LoVo (cell line): ENCODE results near the gene CAVIN1.
A peak's percentile ranks its signal among the peaks of the same experiment; 100 is the strongest.
"Not testable (repeated sequence)": the region's sequence is repeated elsewhere in the genome, so short reads cannot be mapped to it uniquely, and the experiment has no call there.

Experiments
- DNase-seq: peaks from one replicate; pipeline ENCODE4 v3.0.0-alpha.2; 2016; ENCODE audit warnings: low spot score

CAVIN1 gene, protein sequence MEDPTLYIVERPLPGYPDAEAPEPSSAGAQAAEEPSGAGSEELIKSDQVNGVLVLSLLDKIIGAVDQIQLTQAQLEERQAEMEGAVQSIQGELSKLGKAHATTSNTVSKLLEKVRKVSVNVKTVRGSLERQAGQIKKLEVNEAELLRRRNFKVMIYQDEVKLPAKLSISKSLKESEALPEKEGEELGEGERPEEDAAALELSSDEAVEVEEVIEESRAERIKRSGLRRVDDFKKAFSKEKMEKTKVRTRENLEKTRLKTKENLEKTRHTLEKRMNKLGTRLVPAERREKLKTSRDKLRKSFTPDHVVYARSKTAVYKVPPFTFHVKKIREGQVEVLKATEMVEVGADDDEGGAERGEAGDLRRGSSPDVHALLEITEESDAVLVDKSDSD

DNA sequence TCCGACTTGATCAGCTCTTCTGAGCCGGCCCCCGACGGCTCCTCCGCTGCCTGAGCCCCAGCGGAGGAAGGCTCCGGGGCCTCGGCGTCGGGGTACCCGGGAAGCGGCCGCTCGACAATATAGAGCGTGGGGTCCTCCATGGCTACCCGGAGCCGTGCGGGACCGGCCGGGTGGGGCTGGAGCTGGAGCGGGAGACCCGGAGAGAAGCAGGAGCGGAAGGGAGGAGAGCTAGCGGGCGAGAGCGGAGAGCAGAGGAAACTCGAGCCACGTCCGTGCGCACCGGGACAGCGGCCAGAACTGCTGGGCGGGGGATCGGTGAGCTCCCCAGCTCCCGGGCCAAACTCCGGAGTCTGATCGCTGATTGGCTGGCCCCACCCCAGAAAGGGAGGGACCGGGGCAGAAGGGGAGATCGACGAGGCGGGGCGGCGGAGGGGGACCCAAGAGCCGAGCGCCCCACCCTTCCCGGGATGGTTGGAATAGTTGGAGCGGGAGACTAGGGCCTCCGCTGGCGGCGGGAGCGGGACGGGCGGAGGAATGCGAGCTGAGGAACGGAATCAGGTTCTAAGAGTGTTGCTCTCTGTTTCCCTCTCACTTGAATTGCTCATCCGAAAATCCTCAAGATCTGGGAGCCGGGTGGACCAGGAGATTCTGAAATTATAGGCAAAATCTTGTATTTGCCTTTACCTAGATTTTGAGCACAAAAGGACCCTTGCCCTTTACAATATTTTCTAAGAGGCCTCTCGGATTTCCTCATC is at the start of gene CAVIN1:
Gene CAVIN1 (minus strand): TSS at position 299 of the 755 bp plus-strand sequence. CDS start 159 bp downstream, at position 140.
- DNase-seq = peak; percentile 86

DNA sequence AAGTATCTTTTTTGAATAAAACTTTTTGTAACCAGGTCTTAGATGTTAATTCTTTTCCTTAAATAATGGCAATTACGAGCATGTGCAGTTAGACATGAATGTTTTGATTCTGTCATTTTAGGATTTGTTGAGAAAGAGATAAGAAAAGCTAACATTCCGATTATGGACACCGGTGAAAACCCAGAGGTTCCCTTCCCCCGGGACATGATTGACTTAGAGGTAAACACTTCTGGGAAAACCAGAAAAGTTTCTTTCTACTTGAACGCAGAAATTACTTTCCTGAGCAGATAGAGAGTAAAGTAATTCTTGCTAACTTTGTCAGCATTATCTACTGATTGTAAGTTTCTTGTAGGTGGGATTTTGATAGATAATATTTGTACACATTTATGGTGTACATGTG is 44.8 kb upstream of the CAVIN1 start:
- no peak for DNase-seq

DNA sequence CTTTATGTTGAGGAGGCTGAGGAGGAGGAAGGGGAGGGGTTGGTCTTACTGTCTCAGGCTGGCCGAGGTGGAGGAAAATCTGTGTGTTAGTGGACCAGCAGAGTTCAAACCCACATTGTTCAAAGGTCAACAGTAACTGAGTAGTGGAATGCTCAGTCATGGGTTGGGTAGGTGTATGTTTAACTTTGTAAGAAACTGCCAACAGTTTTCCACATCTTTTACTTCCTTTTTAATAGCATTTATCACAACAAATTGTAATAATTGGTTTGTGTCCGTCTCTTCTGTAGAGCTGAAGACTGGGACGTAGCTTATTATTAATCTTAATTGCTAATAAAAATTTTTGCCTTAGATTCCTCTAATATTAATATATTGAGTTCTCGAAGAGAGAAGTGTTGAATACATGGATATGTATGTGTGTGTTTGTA is 40.9 kb upstream of the CAVIN1 start:
- DNase-seq = peak; percentile 34

DNA sequence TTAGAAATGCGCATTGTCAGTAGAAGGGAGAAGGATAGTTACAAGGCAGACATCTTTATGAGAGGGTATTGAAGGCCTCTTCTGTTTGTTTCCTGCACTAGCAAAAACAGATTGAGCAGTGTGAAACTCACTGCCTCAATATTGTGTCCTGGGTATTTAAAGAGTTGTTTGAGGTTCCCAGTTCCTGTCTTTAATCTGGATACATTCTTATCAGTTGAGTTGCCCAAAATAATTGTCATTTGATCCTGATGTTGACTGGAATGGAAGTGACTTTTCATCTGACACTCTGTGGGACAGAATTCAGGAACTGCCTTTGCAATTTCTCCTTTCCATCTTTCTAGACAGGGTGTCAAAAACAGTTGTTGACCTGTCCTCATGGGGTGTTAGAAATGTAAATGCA is 37.3 kb upstream of the CAVIN1 start:
- no peak for DNase-seq

DNA sequence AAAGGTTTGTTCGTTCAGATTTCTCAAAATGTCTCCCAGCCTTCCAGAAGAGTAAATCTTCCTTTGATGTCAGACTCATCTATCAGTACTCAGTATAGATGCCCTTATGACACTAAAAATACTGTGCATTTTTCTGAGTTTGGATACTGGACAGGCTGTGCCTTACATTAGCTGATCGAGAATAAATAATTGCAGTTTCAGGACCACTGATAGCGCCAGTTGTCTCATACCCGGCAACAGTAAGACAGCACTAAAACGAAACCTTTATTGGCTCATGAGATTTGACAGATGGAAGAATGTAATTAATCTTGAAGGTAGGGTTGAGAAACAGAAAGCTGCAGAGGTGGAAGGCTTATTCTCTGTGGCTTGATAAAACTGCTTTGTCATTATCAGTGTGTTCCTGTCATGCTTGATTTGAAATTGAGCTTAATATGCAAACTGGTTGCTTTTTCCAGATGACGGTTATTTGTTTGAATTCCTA is 36.8 kb upstream of the CAVIN1 start:
- no peak for DNase-seq

DNA sequence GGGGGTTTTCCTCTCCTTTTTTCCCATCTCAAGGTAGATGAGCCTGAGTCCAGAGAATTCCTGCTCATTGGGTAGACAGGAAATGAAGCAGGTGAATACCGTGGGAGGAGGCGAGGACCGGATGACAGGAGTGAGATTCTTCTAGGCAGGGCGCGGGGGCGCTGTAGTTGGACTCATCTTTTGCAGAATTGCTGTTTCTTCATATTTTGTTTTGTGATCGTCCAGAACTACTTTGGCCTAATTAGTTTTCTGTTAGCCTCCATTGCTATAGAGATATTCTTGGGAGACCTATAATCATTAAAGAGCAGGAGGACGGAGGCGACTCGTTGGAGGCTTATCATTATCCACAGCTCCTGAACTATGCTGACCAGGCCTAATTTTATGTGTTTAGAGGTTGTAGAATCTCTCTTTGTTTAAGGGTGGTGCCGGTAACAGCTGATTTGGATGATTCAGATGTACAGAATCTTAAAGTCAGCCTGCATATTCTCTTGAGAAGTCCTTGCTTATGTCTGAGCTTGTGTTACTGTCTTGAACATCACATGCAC is 36.3 kb upstream of the CAVIN1 start:
- DNase-seq = peak; percentile 38

DNA sequence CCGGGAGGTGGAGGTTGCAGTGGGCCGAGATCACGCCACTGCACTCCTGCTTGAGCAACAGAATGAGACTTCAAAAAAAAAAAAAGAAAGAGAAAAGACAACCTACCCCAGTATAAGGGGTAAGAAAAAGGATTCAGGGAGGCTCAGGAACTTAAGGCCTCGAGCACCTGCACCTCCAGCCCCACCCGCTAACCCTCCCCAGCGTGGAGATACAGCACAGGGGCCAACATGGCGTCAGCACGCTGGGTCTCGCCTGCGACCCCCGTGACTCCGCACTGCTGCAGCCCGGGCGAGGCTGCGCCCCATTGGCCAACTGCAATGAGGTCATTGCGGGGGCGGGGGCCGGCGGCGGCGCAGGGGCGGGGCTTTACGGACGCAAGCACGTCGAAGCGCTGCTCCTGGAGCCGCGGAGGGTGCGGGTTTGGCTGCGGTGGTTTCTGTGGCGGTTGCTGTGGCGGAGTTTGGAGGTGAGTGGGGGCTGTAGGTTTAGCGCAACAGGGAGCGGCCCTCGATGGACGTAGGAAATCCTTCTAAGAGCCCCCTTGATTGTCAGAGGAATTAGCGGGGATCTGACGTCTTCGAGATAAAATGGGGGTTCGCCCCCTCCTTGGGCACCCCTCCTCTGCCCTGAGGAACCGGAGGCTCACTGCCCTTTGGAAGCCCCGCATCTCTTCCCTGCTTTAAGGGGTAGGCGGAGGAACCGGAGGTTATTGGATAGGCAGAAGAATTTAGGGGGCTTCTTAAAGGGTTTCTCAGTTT is 35.6 kb upstream of the CAVIN1 start, which contains the start of gene ATP6V0A1:
Gene ATP6V0A1 (plus strand): TSS at position 382 of the 759 bp plus-strand sequence. CDS start 2,017 bp downstream, outside the sequence.
- DNase-seq = peak; percentile 90

DNA sequence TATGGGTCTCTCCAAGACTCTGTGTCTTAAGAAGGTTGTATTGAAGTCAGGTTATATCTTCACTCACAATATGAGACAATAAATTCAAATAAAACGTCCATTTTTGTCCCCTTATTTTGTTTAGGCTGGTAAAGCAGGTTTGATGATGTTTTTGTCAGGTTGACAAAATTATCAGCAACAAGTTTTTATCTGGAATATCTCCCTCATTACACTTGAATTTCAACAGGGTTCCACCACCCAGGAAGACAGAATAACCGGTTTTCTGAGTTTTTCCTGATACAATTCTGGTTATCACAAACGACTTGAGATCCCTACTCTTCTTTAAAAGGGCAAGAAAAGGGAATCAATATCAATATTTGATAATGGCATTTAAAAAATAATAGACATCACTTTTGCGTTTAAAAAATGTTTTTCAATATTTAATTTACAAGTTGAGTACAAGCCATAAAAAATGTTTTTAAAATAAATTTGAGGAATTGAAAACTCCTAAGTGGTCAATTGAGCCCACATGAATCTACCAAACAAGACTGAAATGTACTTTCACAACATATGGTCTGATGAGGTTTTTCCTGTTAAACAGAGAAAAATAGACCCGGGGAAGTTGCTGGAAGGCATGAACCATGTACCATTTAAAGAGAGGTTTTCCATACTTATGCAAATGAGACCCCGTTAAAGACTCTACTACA is 34.2 kb upstream of the CAVIN1 start:
- DNase-seq = no peak

DNA sequence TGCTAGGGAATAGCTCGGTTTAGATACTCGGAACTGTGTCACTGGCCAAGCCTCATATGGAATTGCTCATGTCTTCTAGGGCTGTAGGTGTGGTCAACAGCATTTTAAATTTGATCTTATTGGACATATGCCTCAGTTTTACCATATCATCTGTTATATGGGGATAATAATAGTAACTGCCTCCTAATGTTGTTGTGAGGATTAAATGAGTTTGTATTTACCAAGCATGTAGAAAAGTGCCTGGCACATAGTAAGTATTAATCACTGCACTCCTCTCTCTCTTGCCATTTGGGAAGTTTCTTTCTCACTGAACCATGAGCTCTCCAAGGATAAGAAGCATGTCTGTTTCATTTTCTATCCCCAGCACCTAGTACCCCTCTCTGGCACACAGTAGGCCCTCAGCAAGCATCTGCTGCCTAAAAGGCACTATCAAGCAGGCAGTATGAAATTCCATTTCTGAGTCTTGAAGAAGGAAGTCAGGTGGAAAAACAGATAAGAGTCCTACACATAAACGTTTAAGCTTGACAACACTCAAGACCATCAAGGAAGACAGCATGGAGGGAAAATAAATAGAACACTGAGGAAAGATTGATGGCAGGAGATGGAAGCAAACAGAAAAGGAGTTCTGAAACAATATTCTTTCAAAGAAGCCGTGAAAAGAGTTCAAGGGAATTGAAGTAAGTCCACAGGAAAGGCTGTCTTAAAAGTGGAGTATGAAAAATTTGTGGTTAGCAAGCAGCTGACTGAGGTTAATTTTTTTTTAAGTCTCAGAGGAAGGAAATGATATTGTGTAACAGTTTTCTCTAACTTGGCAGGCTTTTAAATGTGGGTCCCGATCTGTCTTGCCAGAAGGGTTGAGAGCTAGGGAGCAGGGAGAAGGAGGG is 33.4 kb upstream of the CAVIN1 start:
- no peak for DNase-seq

DNA sequence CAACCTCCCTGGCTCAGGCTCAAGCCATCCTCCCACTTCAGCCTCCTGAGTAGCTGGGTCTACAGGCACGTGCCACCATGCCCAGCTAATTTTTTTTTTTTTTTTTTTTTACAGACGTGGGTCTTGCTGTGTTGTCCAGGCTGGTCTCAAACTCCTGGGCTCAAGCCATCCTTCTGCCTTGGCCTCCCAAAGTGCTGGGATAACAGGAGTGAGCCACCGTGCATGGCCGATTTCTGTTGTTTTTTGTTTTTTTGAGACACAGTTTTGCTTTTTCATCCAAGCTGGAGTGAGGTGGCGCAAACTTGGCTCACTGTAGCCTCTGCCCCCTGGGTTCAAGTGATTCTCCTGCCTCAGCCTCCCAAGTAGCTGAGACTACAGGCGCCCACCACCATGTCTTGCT is 31.9 kb upstream of the CAVIN1 start:
- DNase-seq = not testable (repeated sequence)

DNA sequence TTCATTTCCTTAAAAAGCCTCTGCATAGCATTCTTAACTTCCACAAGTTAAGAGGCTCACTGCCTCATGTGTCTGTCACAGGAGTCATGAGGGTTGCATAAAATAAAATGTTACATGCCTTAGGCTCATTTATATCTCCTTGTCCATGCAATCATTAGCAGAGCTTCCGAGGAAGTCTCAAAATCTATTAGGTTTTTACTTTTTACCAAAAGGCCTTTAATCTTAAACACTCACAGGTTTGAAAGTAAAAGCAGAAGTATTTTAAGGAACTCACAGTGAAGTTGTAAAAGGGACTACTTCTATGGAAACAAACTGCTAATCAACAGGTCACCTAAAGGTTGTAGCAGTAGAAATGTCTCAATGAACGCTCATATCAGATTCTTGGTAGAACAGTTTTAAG is 30.4 kb upstream of the CAVIN1 start:
- DNase-seq = no peak

DNA sequence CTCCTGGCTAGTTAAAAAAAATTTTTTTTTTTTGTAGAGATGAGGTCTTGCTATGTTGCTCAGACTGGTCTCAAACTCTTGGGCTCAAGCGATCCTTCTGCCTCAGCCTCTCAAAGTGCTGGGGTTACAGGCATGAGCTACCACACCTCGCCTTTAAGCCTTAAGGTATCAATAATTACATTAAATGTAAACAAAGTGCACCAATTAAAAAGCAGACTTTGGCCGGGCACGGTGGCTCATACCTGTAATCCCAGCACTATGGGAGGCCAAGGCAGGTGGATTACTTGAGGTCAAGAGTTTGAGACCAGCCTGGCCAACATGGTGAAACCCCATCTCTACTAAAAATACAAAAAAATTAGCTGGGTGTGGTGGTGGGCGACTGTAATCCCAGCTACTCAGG is 28.2 kb upstream of the CAVIN1 start:
- not testable (repeated sequence) for DNase-seq

DNA sequence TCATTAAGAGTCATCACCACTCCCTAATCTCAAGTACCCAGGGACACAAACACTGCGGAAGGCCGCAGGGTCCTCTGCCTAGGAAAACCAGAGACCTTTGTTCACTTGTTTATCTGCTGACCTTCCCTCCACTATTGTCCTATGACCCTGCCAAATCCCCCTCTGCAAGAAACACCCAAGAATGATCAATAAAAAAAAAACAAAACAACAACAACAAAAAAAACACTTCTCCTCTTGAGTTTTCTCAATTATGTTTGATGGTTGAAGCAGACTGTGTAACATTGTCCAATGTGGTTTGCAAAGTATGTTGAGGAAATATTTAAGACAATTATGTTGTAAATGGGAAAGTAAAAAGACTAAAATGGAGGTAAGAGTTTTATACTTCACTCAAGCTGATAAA is 26.8 kb upstream of the CAVIN1 start:
- not testable (repeated sequence) for DNase-seq

DNA sequence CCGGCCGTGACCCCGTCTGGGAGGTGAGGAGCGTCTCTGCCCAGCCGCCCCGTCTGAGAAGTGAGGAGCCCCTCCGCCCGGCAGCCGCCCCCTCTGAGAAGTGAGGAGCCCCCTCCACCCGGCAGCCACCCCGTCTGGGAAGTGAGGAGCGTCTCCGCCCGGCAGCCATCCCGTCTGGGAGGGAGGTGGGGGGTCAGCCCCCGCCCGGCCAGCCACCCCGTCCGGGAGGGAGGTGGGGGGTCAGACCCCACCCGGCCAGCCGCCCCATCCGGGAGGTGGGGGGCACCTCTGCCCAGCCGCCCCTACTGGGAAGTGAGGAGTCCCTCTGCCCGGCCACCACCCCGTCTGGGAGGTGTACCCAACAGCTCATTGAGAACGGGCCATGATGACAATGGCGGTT is 26.1 kb upstream of the CAVIN1 start:
- DNase-seq = not testable (repeated sequence)

DNA sequence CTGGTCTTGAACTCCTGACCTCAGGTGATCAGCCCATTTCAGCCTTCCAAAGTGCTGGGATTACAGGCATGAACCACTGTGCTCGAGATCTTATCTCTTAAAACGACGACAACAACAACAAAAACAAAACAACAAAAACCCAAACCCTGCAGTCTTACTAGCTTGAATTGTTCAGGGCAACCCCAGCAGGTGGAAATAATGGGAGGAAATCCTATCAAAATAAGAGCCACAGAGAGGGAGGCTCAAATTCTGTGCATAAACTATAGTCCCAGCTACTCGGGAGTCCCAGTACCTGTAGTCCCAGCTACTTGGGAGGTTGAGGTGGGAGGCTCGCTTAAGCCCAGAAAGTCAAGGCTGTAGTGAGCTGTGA is 19.1 kb upstream of the CAVIN1 start:
- no peak for DNase-seq

DNA sequence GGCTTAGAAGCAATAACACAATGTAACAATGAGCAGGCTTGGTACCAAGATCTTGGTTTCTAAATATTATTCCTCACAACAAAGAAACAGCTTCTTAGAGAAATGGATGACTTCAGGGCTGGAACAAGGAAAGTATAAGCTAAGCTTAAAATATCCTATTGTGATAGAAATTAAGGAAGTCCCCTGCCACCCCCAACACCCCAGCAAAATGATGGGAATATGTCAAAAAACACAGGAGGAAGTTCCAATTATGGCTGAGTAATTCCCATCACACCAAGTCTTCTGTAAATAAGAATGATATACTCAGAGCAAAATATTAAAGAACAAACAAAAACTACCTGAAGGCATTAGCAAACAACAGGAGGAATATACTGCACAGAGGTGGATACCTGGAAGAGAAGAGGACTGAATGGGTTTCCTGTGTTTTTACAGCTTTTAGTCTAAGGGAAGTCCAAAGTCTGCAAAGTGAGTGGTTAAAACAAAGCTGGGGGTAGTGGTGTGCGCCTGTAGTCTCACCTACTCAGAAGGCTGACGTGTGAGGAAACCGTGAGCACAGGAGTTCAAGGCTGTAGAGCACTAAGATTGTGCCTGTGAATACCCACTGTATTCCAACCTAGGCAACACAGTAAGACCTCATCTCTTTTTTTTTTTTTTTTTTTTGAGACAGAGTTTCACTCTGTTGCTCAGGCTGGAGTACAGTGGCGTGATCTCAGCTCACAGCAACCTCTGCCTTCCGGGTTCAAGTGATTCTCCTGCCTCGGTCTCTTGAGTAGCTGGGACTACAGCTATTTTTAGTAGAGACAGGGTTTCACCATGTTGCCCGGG is 18.5 kb upstream of the CAVIN1 start:
- DNase-seq = no peak

DNA sequence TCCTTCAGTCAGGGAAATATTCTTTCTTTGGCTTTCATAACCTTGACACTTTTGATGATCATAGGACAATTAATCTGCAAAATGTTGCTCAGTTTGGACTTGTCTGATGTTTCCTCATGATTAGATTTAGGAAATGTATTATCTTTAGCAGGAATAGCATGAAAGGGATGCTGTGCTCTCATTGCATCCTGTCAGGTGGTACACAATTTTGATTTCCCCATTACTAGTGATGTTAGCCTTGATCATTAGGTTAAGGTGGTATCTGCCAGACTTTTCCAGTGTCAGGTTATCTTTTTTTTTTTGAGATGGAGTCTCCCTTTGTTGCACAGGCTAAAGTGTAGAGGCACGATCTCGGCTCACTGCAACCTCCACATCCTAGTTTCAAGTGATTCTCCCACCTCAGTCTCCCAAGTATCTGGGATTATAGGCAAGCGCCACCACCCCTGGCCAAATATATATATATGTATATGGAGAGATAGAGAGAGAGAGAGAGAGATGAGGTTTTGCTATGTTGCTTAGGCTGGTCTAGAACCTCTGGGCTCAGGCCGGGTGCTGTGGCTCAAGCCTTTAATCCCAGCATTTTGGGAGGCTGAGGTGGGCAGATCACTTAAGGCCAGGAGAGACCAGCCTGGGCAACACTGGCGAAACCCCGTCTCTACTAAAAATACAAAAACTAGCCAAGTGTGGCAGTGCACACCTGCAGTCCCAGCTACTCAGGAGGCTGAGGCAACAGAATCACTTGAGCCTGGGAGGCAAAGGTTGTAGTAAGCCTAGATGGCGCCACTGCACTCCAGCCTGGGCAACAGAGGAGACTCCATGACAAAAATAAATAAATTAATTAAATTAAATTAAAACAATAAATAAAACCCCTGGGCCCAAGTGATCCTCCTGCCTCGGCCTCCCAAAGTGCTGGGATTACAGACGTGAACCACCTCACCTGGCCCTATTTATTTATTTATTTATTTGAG is 15.8 kb upstream of the CAVIN1 start:
- no peak for DNase-seq

DNA sequence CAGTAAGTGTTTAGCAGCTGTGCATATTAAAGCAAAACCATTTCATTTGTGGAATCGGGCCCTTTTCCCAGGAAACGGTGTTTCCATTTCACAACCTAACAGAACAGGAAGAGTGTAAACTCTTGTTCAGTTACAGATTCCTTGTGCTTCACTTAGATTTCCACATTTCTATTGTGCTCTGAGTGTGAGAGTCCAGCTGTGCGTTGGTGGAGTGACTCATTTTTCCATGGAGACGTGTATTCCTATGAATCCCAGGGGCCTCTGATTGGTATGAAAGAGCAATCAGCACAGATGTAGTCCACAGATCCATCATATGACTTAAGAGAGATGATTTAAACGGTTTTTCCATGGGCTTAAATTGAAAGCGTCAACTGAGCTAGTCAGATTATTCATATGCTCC is 13.3 kb upstream of the CAVIN1 start:
- no peak for DNase-seq
